ENCODE results near the gene CYP2W1. TPM values are rescaled to one million over a fixed set of nuclear protein-coding genes. Genes with fewer than 3 reads are reported as not detected.

CYP2W1 gene
- total RNA-seq, 6 experiments from 2014 or later: 0.15 to 0.25 TPM; not detected in 4

GRCh38 chr7:981793-982510, 1.0 kb upstream of the CYP2W1 start:
- peaks cover 13% of the 10 kb centered on the region for H3K27me3 Mint-ChIP-seq (ENCODE audit: insufficient read depth)
- DNase-seq: no peak
- no peak overlapping the region for H3K27ac Mint-ChIP-seq
- TF ChIP-seq, protein P1, sequence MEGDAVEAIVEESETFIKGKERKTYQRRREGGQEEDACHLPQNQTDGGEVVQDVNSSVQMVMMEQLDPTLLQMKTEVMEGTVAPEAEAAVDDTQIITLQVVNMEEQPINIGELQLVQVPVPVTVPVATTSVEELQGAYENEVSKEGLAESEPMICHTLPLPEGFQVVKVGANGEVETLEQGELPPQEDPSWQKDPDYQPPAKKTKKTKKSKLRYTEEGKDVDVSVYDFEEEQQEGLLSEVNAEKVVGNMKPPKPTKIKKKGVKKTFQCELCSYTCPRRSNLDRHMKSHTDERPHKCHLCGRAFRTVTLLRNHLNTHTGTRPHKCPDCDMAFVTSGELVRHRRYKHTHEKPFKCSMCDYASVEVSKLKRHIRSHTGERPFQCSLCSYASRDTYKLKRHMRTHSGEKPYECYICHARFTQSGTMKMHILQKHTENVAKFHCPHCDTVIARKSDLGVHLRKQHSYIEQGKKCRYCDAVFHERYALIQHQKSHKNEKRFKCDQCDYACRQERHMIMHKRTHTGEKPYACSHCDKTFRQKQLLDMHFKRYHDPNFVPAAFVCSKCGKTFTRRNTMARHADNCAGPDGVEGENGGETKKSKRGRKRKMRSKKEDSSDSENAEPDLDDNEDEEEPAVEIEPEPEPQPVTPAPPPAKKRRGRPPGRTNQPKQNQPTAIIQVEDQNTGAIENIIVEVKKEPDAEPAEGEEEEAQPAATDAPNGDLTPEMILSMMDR (IDR thresholded peaks at IDR 0.05): no peak
- H3K36me3 Mint-ChIP-seq (ENCODE audit: low read depth): no peaks in the 10 kb centered on the region
- H3K9me3 Mint-ChIP-seq: no peaks in the 10 kb centered on the region
- no peaks in the 10 kb centered on the region for H3K4me1 Mint-ChIP-seq (ENCODE audit: low read depth)
- no peak overlapping the region for H3K4me3 Mint-ChIP-seq

GRCh38 chr7:982511-983003, 424 bp upstream of the CYP2W1 start:
- TF ChIP-seq, protein P1 (IDR thresholded peaks at IDR 0.05): no peak
- no peaks in the 10 kb centered on the region for H3K36me3 Mint-ChIP-seq (ENCODE audit: low read depth)
- no peaks in the 10 kb centered on the region for H3K9me3 Mint-ChIP-seq
- no peak for DNase-seq
- no peak overlapping the region for H3K4me3 Mint-ChIP-seq
- no peak overlapping the region for H3K27ac Mint-ChIP-seq
- H3K27me3 Mint-ChIP-seq (ENCODE audit: insufficient read depth): peaks cover 13% of the 10 kb centered on the region
- no peaks in the 10 kb centered on the region for H3K4me1 Mint-ChIP-seq (ENCODE audit: low read depth)

DNA sequence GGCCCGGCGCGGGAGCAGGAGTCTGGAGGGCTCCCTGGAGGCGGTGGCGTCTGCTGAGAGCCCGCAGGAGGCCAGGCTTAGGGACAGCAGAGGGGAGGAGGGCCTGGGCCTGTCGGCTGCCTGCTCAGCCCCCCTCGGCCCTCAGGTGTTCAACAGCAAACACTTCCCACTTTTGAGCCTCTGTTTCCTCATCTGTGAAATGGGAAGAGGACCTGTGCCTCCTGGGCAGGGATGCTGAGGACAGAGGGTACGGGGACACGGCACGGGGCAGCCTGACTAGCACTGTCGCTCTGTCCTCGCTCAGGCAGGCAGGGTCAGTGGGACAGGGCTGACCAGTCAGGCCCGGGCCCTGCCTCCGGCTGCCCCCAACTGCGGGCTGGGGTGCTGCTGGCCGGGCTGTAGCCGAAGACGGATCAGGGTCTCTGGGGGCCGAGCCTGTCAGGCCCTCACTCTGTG, 663 bp downstream of the CYP2W1 start:
- H3K4me3 Mint-ChIP-seq: no peak overlapping the region
- DNase-seq: no peak
- H3K27ac Mint-ChIP-seq: no peak overlapping the region
- peaks cover 11% of the 10 kb centered on the region for H3K27me3 Mint-ChIP-seq (ENCODE audit: insufficient read depth)
- H3K9me3 Mint-ChIP-seq: no peaks in the 10 kb centered on the region
- no peaks in the 10 kb centered on the region for H3K36me3 Mint-ChIP-seq (ENCODE audit: low read depth)
- TF ChIP-seq, protein P1 (IDR thresholded peaks at IDR 0.05): no peak
- H3K4me1 Mint-ChIP-seq (ENCODE audit: low read depth): no peaks in the 10 kb centered on the region

DNA sequence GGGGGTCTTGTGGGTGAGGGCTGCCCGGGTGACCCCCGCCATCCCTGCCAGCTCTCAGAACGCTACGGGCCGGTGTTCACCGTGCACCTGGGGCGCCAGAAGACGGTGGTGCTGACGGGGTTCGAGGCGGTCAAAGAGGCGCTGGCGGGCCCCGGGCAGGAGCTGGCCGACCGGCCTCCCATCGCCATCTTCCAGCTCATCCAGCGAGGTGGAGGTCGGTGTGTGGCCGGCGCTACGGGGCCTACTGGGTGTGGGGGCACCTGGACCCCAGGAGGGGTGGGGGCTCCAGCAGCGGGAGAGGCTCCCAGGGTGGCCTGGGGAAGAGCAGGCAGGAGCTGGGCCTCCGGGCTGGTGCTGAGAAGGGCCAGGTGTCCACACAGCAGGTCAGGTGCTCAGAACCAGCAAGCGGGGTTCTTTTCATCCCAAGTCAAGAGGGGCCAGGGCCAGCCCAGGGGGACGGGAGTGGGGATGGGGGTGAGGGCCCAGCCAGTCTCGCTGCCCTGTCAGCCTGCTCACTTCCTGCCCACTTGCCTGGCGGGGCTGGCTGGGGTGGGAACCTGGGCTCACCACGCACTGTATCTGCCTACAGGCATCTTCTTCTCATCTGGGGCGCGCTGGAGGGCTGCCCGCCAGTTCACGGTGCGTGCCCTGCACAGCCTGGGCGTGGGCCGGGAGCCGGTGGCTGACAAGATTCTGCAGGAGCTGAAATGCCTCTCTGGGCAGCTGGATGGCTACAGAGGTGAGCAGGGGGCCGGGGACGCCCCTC, 1.6 kb downstream of the CYP2W1 start:
- H3K36me3 Mint-ChIP-seq (ENCODE audit: low read depth): no peaks in the 10 kb centered on the region
- TF ChIP-seq, protein P1 (IDR thresholded peaks at IDR 0.05): no peak
- no peaks in the 10 kb centered on the region for H3K4me1 Mint-ChIP-seq (ENCODE audit: low read depth)
- no peak overlapping the region for H3K4me3 Mint-ChIP-seq
- H3K27ac Mint-ChIP-seq: no peak overlapping the region
- no peak for DNase-seq
- H3K27me3 Mint-ChIP-seq (ENCODE audit: insufficient read depth): peaks cover 9% of the 10 kb centered on the region
- no peaks in the 10 kb centered on the region for H3K9me3 Mint-ChIP-seq

DNA sequence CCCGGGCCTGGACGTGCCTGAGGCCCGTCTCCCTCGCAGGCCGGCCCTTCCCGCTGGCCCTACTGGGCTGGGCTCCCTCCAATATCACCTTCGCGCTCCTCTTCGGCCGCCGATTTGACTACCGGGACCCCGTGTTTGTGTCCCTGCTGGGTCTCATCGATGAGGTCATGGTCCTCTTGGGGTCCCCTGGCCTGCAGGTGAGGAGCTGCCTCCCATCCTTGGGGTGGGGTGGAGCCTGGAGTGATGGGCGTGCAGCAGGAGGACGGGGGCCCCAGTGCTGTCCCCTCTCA, 2.1 kb downstream of the CYP2W1 start:
- Mint-ChIP-seq H3K36me3 (ENCODE audit: low read depth) (no peaks in the 10 kb centered on the region), H3K4me1 (ENCODE audit: low read depth) (no peaks in the 10 kb centered on the region), H3K4me3 (no peak overlapping the region), H3K9me3 (no peaks in the 10 kb centered on the region), H3K27me3 (ENCODE audit: insufficient read depth) (peaks cover 9% of the 10 kb centered on the region; the same call in 1 of the 2 replicates), H3K27ac (no peak overlapping the region)
- TF ChIP-seq, protein P1 (IDR thresholded peaks at IDR 0.05): no peak
- DNase-seq: no peak
